ACC112 (cell line): ENCODE results near the gene DAAM2.

Experiments
- H2AFZ ChIP-seq: fragments of 200-600 bp; sonication (generic); one replicate; pipeline ENCODE4 v1.6.0; 2017; ENCODE audit warnings: antibody characterized with exemption, low read length; ENCODE audit not compliant: unreplicated experiment
- H3K27ac ChIP-seq: fragments of 200-600 bp; sonication (generic); 2 replicates; pipeline ENCODE4 v1.5.1; 2014; ENCODE audit warnings: low read depth, mild to moderate bottlenecking, antibody characterized with exemption, low read length, moderate library complexity
- H3K27me3 ChIP-seq: fragments of 200-600 bp; sonication (generic); 2 replicates; pipeline ENCODE4 v1.6.1; 2014; ENCODE audit warnings: mild to moderate bottlenecking, antibody characterized with exemption, low read length, moderate library complexity, mixed read lengths; ENCODE audit not compliant: insufficient read depth
- H3K36me3 ChIP-seq: fragments of 200-600 bp; sonication (generic); 2 replicates; pipeline ENCODE4 v1.6.1; 2016; ENCODE audit warnings: mild to moderate bottlenecking, antibody characterized with exemption, low read length, moderate library complexity, mixed read lengths; ENCODE audit not compliant: insufficient read depth
- H3K4me1 ChIP-seq: fragments of 200-600 bp; sonication (generic); one replicate; pipeline ENCODE4 v1.6.1; 2016; ENCODE audit warnings: low read length, mixed read lengths; ENCODE audit not compliant: insufficient read depth, unreplicated experiment, control insufficient read depth
- H3K4me3 ChIP-seq: fragments of 200-600 bp; sonication (generic); 2 replicates; pipeline ENCODE4 v1.5.1; 2014; ENCODE audit warnings: mild to moderate bottlenecking, low read depth, low read length
- H3K79me2 ChIP-seq: fragments of 200-600 bp; sonication (generic); one replicate; pipeline ENCODE4 v1.6.0; 2016; ENCODE audit warnings: low read length; ENCODE audit not compliant: control insufficient read depth, unreplicated experiment, insufficient read depth

The DAAM2 gene

DNA sequence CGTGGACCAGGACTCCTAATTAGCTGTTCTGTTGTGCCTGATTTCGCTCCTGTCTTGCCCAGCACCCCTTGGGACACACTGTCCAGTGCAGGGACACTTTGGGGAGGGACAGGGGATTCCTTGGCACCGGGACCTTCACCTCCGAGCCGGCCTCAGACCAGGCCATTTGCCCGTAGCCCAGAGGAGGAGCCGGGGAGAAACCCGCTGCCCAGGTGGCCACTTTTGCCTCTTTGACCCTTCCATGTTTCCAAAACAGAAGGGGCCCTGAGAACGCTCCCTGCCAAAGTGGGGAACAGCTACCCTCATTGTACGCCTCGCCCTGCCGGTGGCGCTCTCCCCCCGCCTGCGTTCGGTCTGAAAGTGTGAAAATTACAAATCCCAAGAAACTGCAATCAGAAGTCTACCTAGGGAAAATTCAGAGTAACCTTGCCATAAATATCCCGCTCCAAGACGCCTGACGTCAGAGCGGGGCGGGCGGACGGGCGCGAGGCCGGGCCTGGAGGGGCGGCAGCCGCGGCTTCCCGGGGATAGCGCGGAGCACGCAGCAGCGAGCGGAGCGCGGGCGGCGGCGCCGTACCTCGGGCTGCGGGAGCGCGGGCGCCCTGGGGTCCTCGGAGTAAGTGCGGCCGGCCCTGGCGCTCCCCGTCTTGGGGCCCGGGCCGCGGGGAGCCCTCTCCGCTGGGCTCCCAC, at the start of gene DAAM2:
Gene DAAM2 (plus strand): TSS at position 527 of the 690 bp plus-strand sequence. CDS start 63,927 bp downstream, outside the sequence.
- Histone ChIP-seq H3K4me3 (peak within 1 kb of the TSS; percentile 75), H2AFZ (peak within 1 kb of the TSS; percentile 82), H3K27ac (no peak within 1 kb of the TSS), H3K79me2 (no peaks in the 10 kb centered on the region), H3K36me3 (no peaks in the 10 kb centered on the region), H3K4me1 (peaks cover 3% of the 10 kb centered on the region), H3K27me3 (peaks cover 31% of the 10 kb centered on the region)

DNA sequence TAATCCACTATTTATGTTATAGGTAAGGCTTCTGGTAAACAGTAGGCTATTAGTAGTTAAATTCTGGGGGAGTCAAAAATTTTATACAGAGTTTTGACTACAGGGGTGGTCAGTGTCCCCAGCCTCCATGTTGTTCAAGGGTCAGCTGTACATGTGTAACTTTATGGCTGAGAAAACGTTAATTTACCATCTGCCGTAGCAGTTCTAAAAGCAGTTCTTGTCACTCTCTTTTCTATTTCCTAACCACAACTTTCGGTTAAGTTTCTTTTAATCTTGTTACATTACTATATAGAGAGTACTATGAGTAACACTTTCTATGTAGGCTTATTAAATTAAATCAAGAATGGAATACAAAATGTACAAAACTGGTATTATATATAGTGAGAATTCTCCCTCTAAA, 45.4 kb upstream of the DAAM2 start:
- no peak overlapping the region for H3K4me3 ChIP-seq

DNA sequence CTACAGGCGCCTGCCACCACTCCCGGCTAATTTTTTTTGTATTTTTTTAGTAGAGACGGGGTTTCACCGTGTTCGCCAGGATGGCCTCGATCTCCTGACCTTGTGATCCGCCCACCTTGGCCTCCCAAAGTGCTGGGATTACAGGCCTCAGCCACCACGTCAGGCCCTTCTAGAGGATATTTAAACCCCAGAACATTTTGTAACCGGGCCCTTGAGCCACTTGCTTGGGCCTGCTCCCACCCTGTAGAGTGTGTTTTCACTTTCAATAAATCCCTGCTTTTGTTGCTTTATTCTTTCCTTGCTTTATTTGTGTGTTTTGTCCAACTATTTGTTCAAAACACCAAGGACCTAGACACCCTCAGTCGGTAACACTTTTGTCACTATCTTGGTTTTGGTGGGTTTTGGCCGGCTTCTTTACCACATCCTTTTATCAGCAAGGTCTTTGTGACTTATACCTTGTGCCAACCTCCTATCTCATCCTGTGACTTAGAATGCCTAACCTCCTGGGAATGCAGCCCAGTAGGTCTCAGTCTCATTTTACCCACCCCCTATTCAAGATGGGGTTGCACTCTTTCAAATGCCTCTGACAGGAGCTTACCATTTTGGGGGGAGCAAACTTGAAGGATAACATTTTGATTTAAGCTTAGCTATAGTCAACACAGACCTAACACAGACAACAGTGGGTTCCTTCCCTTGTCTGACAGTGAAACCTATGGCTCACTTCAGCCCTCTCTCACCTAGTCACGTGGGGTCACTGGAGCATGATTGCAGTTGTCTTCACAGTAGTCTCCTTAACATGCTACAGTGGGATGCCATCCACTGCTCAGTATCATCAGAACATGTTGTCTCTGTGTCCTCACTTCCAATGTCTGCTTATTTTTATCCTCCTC, 39.1 kb upstream of the DAAM2 start:
- Histone ChIP-seq H3K4me3 (no peak overlapping the region), H3K36me3 (no peaks in the 10 kb centered on the region), H3K4me1 (no peaks in the 10 kb centered on the region), H3K27me3 (0 out of 2 replicates have a peak, but pooled peaks cover 3% of the 10 kb centered on the region), H3K79me2 (no peaks in the 10 kb centered on the region), H2AFZ (no peak overlapping the region), H3K27ac (no peak overlapping the region)

More for the DNA sequence above, 45.4 kb upstream of the DAAM2 start:
- H3K79me2 ChIP-seq = no peaks in the 10 kb centered on the region
- 0 out of 2 replicates have a peak, but pooled peaks cover 3% of the 10 kb centered on the region for H3K27me3 ChIP-seq
- no peaks in the 10 kb centered on the region for H3K36me3 ChIP-seq
- no peak overlapping the region for H2AFZ ChIP-seq
- no peaks in the 10 kb centered on the region for H3K4me1 ChIP-seq
- H3K27ac ChIP-seq = no peak overlapping the region

DNA sequence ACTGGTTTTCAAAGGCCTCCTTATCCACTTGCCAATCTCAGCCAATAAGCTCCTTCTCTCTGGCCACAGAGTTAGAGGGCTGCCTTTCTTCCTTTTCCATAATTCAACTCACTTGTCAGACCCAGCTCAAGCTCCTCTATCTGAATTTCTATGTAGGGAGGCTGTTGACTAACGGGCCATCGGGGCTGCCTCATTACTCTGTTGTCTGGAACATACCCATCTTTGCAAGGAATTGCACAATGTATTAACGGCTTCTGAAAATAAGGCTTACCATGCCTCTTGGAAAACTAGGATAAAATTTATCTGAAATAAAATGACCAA, 38.5 kb upstream of the DAAM2 start:
- H3K4me1 ChIP-seq = no peaks in the 10 kb centered on the region
- no peaks in the 10 kb centered on the region for H3K36me3 ChIP-seq
- H3K4me3 ChIP-seq = no peak overlapping the region
- 0 out of 2 replicates have a peak, but pooled peaks cover 3% of the 10 kb centered on the region for H3K27me3 ChIP-seq
- no peak overlapping the region for H2AFZ ChIP-seq
- H3K27ac ChIP-seq = no peak overlapping the region
- H3K79me2 ChIP-seq = no peaks in the 10 kb centered on the region

DNA sequence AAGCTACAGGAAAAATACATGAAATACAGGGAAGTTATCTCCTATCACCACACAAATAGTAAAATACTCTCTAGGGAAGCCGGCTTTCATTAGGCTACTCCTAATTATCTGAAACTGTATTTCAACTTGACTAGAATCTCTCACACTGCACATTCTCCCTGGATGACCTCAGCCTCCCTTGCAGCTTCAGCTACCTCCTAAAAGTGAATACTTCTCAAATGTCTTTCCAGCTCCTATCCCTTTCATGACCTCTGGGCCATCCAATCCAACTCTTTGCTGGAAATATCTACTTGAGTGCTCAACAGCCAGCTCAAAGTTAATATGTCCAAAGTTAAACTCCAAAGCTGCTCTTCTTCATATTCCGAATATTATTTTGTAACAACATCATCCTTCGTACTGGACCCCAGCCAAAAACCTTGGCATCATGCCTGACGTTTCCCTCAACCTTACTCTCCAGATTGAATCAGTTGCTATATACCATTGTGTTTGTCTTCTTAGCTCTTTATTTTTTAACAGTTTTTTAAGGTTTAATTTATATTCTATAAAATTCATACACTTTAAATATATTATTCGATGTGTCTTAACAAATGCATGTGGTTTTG, 37.6 kb upstream of the DAAM2 start:
- Histone ChIP-seq H3K4me3 (no peak overlapping the region), H3K27me3 (0 out of 2 replicates have a peak, but pooled peaks cover 3% of the 10 kb centered on the region), H2AFZ (no peak overlapping the region), H3K36me3 (no peaks in the 10 kb centered on the region), H3K27ac (no peak overlapping the region), H3K79me2 (no peaks in the 10 kb centered on the region), H3K4me1 (no peaks in the 10 kb centered on the region)

DNA sequence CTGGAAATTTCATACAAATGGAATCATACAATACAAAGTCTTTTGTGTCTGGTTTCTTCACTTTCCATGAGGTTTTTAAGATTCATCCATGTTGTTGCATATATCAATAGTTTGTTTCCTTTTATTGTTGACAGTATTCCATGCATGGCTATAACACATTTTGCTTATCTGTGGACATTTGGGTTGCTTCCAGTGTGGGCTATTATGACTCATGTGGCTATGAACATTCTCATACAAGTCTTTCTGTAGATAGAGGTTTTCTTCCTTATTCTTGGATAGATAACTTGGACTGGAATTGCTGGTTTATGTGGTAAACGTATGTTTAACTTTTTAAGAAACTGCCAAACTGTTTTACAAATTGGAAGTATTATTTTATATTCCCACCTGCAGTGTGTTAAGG, 36.9 kb upstream of the DAAM2 start:
- H2AFZ ChIP-seq = no peak overlapping the region
- no peaks in the 10 kb centered on the region for H3K36me3 ChIP-seq
- H3K27me3 ChIP-seq = 0 out of 2 replicates have a peak, but pooled peaks cover 3% of the 10 kb centered on the region
- H3K27ac ChIP-seq = no peak overlapping the region
- no peak overlapping the region for H3K4me3 ChIP-seq
- H3K79me2 ChIP-seq = no peaks in the 10 kb centered on the region
- no peaks in the 10 kb centered on the region for H3K4me1 ChIP-seq

DNA sequence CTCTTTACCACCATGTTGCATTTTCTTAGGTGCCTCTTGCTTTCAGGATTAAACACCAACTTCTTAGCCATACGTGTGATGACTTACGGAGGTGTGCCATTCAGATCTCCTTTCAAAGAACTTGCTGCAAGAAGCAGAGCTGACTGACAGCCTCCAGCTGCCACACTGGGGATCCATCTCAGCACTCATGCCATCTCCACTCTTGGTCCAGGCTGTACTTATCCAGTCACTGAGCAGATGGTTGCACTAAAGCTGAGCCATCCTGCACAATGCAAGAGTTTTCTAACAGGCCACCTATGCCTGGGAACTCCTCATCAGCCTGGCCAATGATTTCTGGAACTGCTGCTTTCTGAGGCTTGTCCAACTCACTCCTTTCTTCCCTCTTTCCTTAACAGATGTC, 35.6 kb upstream of the DAAM2 start:
- no peak overlapping the region for H3K27ac ChIP-seq
- no peak overlapping the region for H2AFZ ChIP-seq
- H3K4me1 ChIP-seq = no peaks in the 10 kb centered on the region
- no peak overlapping the region for H3K4me3 ChIP-seq
- no peaks in the 10 kb centered on the region for H3K36me3 ChIP-seq
- no peaks in the 10 kb centered on the region for H3K79me2 ChIP-seq
- H3K27me3 ChIP-seq = no peaks in the 10 kb centered on the region

DNA sequence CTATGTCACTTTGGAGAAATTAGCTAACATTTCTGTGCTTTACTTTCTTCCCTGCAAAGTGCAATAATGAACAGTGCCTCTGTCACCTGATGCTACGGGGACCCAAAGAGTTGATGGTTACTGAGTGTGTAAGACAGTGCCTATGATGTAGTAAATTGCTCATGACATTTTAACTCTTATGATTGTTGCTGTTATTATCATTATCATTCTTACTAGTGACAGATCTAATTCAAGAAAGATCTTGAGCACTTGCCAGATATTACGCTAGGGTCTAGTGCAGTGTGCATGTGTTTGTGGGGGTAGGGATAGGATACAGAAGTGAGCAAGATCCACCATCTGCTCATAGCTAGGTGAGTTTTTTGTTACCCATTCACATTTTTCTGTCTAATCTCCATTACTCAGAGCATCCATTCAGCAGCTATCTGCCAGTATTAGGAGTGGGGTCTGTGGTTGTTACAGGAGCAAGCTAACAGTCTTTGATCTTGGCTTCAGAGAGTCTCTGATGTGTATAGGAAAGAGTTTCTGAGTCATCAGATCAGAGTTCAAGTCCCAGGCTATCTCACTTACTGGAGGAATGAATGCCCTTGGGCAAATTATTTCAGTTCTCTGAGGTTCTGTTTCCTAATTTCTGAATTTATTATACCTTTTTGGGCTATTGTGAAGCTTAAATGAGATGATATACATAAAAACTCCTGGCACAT, 33.1 kb upstream of the DAAM2 start:
- Histone ChIP-seq H3K4me3 (no peak overlapping the region), H3K36me3 (no peaks in the 10 kb centered on the region), H3K4me1 (no peaks in the 10 kb centered on the region)

DNA sequence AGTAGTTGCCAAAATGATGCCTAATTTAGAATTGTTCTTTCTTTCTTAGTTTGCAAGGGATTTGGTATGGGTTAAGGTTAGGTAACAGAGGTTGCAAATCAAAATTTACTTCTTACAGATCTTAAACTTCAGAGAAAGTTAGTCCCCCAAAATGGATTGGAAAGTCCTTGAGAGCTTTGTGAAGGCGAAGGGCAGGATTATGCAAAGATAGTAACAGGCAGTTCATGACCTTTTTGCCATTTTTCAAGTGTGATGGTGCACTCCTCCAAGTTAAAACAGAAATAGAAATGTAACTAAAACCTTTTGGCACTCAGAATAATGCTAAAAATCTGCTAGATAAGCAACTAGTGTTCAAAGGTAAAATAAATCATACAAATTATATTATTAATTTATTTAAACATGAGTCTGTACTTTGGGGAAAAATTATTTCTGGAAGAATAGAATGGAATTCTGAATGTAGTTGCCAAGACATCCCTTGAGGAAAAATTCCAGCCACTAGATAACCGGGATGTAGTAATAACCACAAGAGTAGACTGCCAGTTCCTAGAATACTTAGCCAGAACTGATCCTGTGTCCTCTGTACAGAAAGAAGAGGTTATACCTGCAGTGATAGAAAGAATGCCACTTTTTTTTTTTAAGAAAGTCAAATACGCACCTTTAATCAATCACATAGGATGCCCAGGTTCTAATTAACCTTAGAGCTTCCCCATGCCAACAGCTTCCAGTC, 31.8 kb upstream of the DAAM2 start:
- Histone ChIP-seq H2AFZ (no peak overlapping the region), H3K36me3 (no peaks in the 10 kb centered on the region), H3K4me1 (no peaks in the 10 kb centered on the region), H3K27ac (no peak overlapping the region), H3K79me2 (no peaks in the 10 kb centered on the region), H3K27me3 (no peaks in the 10 kb centered on the region; the same call in 1 of the 2 replicates), H3K4me3 (no peak overlapping the region)

More for the DNA sequence above, 33.1 kb upstream of the DAAM2 start:
- Histone ChIP-seq H2AFZ (no peak overlapping the region), H3K27ac (no peak overlapping the region), H3K79me2 (no peaks in the 10 kb centered on the region), H3K27me3 (no peaks in the 10 kb centered on the region)
